Chondrocyte (in vitro differentiated cells): Measurements from ENCODE around the gene ZNF664. TPM values are rescaled to one million over a fixed set of nuclear protein-coding genes. Genes with fewer than 3 reads are reported as not detected.

Experiments used
- DNase-seq: peaks from one replicate; pipeline ENCODE4 v3.0.0; 2021; ENCODE audit warnings: mixed read lengths, low spot score
- H3K27ac Mint-ChIP-seq: one replicate; pipeline ENCODE4 v1.8.0; 2021; ENCODE audit warnings: mild to moderate bottlenecking, moderate library complexity, mixed read lengths; ENCODE audit not compliant: unreplicated experiment
- H3K27me3 Mint-ChIP-seq: 2 replicates; pipeline ENCODE4 v1.8.0; 2021; ENCODE audit warnings: low read depth, mixed read lengths
- H3K36me3 Mint-ChIP-seq: 2 replicates; pipeline ENCODE4 v1.8.0; 2021; ENCODE audit warnings: low read depth, mixed read lengths
- H3K4me1 Mint-ChIP-seq: 2 replicates; pipeline ENCODE4 v1.8.0; 2021; ENCODE audit warnings: low read depth, mild to moderate bottlenecking, mixed read lengths
- H3K4me3 Mint-ChIP-seq: one replicate; pipeline ENCODE4 v1.8.0; 2021; ENCODE audit warnings: mild to moderate bottlenecking, moderate library complexity, mixed read lengths; ENCODE audit not compliant: unreplicated experiment
- H3K9me3 Mint-ChIP-seq: 2 replicates; pipeline ENCODE4 v1.8.0; 2021; ENCODE audit warnings: low read depth, mixed read lengths
- total RNA-seq: library from RNA; stranded (reverse); gene quantifications from 3 replicates; pipeline ENCODE4 v1.2.1, GENCODE V29; 2021
- TF ChIP-seq, protein P1 (sequence below): fragments of 200-600 bp; sonication (generic); IDR thresholded peaks from 2 replicates; pipeline ENCODE4 v1.5.0; 2021; ENCODE audit warnings: antibody characterized with exemption, mild to moderate bottlenecking, moderate library complexity

ZNF664 gene
- total RNA-seq, 1 donor from 2014 or later: 88.0 TPM

DNA sequence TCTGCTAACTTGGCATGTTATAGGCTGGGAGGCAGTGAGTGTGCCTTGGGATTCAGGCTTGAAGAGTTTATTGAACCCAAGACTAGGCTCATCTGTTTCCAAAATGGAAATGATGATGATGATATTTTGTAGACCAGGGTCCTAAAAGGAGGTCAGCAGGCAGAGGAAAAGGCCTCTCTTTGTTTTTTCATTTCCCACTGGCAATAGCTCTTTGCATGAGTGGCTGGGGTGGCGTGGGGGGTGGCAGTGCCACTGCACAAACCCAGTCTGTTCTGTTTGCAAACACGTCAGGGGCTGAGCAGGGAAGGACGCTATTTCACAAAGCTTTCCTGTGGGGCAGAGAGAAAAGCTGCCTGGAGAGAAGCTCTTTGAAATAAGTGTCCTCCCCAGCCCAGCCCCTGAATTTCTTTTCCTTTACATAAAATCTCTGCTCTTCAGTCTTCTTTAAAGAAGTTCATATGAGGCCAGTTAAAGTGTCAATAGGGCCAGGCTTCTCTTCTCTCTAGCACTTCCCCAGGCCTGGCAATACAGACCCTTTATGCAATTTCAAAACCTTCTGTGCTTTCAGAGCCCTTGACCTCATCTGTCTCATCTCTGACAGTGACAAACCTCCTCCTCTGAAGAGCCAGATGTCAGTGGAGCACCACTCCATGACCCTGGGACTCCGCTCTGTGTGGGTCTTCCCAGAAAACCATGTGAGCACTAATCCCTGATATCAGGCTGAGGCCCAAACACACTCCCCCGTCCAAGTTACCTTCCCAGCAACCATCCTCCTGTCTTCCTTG lies 72.8 kb downstream of the ZNF664 start:
- H3K27me3 Mint-ChIP-seq: no peaks in the 10 kb centered on the region
- no peak for DNase-seq
- H3K9me3 Mint-ChIP-seq: peaks cover 27% of the 10 kb centered on the region
- H3K27ac Mint-ChIP-seq: no peak overlapping the region
- no peak overlapping the region for H3K4me3 Mint-ChIP-seq
- peaks cover 14% of the 10 kb centered on the region for H3K36me3 Mint-ChIP-seq
- TF ChIP-seq, protein P1, sequence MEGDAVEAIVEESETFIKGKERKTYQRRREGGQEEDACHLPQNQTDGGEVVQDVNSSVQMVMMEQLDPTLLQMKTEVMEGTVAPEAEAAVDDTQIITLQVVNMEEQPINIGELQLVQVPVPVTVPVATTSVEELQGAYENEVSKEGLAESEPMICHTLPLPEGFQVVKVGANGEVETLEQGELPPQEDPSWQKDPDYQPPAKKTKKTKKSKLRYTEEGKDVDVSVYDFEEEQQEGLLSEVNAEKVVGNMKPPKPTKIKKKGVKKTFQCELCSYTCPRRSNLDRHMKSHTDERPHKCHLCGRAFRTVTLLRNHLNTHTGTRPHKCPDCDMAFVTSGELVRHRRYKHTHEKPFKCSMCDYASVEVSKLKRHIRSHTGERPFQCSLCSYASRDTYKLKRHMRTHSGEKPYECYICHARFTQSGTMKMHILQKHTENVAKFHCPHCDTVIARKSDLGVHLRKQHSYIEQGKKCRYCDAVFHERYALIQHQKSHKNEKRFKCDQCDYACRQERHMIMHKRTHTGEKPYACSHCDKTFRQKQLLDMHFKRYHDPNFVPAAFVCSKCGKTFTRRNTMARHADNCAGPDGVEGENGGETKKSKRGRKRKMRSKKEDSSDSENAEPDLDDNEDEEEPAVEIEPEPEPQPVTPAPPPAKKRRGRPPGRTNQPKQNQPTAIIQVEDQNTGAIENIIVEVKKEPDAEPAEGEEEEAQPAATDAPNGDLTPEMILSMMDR: no peak
- peaks cover 10% of the 10 kb centered on the region for H3K4me1 Mint-ChIP-seq

DNA sequence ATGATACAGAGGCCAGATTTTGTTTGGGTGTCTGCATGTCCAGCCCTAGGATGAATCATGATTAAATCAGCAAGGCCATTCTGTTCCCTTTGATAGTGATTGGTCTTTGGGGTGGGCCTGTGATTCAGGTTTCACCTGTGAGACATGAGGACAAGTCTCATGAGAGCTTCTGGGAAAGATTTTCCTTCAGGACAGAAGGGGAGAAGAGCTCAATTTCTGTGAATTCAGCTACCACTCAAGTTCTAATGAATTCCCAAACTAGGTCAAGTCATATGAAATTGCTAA lies 73.4 kb downstream of the ZNF664 start:
- H3K27me3 Mint-ChIP-seq: no peaks in the 10 kb centered on the region
- H3K9me3 Mint-ChIP-seq: peaks cover 27% of the 10 kb centered on the region
- no peak overlapping the region for H3K4me3 Mint-ChIP-seq
- peaks cover 10% of the 10 kb centered on the region for H3K4me1 Mint-ChIP-seq
- H3K36me3 Mint-ChIP-seq: peaks cover 14% of the 10 kb centered on the region
- TF ChIP-seq, protein P1: no peak
- H3K27ac Mint-ChIP-seq: no peak overlapping the region
- no peak for DNase-seq

DNA sequence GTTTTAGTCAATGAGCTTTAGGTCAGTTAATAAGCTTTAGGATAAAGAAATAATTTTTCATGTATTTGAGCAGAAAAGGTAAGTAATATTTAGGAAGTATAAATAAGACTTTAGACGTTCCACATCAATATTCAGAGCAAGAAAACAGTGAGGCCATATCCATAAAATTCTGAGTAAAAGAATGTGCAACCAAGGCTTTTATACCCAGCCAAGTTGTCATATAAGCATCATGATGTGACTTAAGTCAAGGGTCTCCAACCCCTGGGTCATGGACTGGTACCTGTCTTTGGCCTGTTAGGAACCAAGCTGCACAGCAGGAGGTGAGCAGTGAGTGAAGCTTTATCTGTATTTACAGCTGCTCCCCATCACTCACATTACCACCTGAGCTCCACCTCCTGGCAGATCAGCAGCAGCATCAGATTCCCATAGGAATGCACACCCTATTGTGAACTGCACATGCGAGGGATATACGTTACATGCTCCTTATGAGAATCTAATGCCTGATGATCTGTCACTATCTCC lies 74.1 kb downstream of the ZNF664 start:
- TF ChIP-seq, protein P1: no peak
- Mint-ChIP-seq H3K4me3 (no peak overlapping the region), H3K27me3 (no peaks in the 10 kb centered on the region), H3K36me3 (peaks cover 14% of the 10 kb centered on the region), H3K9me3 (peaks cover 27% of the 10 kb centered on the region), H3K4me1 (peaks cover 10% of the 10 kb centered on the region), H3K27ac (no peak overlapping the region)
- DNase-seq: no peak

DNA sequence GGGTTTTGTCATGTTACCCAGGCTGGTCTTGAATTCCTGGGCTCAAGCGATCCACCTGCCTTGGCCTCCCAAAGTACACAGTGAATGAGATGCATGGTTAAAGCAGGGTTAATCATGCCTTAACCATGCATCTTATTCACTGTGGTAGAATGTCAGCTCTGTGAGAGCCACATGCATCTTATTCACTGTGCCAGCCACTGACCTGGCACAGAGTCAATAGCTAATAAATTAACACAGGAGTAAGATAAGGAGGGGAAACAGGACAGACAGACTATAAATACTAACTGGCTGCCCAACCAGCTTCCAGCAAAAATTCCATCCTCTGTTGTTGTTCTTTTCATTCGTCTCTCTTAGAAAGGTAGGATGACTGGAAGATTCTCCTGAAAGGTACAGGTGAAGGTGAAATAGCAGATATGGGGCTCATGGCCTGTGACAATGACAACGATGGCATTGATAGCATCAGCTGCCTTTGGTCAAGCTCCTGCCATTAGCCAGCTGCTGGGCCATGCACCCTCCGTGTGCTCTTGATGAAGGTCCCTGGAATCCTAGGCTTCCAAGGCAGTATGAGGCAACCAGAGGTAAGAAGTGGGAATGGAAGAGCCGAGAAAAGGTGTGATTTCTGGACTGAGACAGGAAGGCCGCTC lies 76.6 kb downstream of the ZNF664 start:
- DNase-seq: no peak
- TF ChIP-seq, protein P1: no peak
- Mint-ChIP-seq H3K27me3 (no peaks in the 10 kb centered on the region), H3K4me1 (peaks cover 21% of the 10 kb centered on the region), H3K9me3 (peaks cover 27% of the 10 kb centered on the region), H3K36me3 (peaks cover 14% of the 10 kb centered on the region), H3K4me3 (no peak overlapping the region), H3K27ac (no peak overlapping the region)

DNA sequence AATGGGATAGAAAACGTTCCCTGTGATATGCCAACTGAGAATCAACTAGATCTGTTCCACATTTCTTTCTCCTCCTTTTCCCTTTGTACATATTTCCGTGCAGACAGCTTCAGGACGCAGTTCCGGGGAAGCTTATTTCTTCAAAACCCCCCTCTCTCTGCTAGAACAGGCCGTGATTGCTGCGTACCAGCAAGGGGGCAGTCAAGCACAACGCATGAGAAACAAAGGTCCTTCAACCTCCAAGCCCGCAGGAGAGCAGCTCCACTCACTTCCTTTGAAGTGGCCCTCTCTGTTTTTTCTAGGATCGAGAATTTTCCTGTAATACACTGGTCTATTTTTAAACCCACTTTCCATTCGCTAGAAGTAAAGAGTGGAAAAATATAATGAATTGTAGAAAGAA lies 80.8 kb downstream of the ZNF664 start:
- peak overlapping the region; percentile 0 for H3K4me3 Mint-ChIP-seq
- no peaks in the 10 kb centered on the region for H3K27me3 Mint-ChIP-seq
- DNase-seq: no peak

More for the DNA sequence above, 80.8 kb downstream of the ZNF664 start:
- Mint-ChIP-seq H3K4me1 (peaks cover 15% of the 10 kb centered on the region), H3K9me3 (peaks cover 6% of the 10 kb centered on the region), H3K36me3 (peaks cover 4% of the 10 kb centered on the region), H3K27ac (no peak overlapping the region)
- TF ChIP-seq, protein P1: peak; percentile 85
